ENCODE measurements around the gene IMMP2L. TPM values are rescaled to one million over a fixed set of nuclear protein-coding genes. Genes with fewer than 3 reads are reported as not detected.

IMMP2L gene
- total RNA-seq, 1 experiment from 2014 or later = 13.6 TPM

- TF ChIP-seq, protein P1, sequence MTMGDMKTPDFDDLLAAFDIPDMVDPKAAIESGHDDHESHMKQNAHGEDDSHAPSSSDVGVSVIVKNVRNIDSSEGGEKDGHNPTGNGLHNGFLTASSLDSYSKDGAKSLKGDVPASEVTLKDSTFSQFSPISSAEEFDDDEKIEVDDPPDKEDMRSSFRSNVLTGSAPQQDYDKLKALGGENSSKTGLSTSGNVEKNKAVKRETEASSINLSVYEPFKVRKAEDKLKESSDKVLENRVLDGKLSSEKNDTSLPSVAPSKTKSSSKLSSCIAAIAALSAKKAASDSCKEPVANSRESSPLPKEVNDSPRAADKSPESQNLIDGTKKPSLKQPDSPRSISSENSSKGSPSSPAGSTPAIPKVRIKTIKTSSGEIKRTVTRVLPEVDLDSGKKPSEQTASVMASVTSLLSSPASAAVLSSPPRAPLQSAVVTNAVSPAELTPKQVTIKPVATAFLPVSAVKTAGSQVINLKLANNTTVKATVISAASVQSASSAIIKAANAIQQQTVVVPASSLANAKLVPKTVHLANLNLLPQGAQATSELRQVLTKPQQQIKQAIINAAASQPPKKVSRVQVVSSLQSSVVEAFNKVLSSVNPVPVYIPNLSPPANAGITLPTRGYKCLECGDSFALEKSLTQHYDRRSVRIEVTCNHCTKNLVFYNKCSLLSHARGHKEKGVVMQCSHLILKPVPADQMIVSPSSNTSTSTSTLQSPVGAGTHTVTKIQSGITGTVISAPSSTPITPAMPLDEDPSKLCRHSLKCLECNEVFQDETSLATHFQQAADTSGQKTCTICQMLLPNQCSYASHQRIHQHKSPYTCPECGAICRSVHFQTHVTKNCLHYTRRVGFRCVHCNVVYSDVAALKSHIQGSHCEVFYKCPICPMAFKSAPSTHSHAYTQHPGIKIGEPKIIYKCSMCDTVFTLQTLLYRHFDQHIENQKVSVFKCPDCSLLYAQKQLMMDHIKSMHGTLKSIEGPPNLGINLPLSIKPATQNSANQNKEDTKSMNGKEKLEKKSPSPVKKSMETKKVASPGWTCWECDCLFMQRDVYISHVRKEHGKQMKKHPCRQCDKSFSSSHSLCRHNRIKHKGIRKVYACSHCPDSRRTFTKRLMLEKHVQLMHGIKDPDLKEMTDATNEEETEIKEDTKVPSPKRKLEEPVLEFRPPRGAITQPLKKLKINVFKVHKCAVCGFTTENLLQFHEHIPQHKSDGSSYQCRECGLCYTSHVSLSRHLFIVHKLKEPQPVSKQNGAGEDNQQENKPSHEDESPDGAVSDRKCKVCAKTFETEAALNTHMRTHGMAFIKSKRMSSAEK (CRISPR knock-in tag; IDR thresholded peaks at IDR 0.05; ENCODE audit: borderline replicate concordance) = no peak
- no peak for TF ChIP-seq NFE2L1 (CRISPR knock-in tag; IDR thresholded peaks at IDR 0.05)
- no peak for TF ChIP-seq CBFB (CRISPR knock-in tag; IDR thresholded peaks at IDR 0.05; ENCODE audit: low read depth)
- TF ChIP-seq, protein P2, sequence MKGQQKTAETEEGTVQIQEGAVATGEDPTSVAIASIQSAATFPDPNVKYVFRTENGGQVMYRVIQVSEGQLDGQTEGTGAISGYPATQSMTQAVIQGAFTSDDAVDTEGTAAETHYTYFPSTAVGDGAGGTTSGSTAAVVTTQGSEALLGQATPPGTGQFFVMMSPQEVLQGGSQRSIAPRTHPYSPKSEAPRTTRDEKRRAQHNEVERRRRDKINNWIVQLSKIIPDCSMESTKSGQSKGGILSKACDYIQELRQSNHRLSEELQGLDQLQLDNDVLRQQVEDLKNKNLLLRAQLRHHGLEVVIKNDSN (CRISPR knock-in tag; IDR thresholded peaks at IDR 0.05) = no peak
- TF ChIP-seq ZNF138 (CRISPR knock-in tag; conservative IDR thresholded peaks at IDR 0.05) = no peak
Observed at GRCh38 chr7:110888641-110889040, 673.7 kb downstream of the IMMP2L start (continued).

DNA sequence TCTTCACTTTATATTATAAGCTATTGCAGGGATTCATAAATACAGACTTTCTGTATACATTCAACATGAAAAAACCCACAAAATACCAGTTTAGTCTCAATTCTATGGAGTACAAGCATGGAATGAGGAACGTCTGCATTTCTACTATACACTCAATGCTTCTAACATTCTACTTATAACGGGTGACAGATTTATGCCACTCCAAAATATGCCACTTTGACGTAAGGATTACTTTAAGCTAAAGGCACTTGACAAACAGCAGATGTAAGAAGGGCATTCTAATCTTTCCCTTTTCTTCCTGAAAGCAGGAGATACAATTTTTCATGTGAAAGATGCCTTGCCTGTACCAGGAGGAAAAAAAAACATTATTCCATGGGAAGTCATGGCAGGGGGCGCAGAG, 676.8 kb downstream of the IMMP2L start:
- TF ChIP-seq ESRRA (CRISPR knock-in tag; IDR thresholded peaks at IDR 0.05; ENCODE audit: borderline replicate concordance) = no peak
- TF ChIP-seq NR2C2 (CRISPR knock-in tag; IDR thresholded peaks at IDR 0.05) = no peak
- TF ChIP-seq ZMAT4 (CRISPR knock-in tag; IDR thresholded peaks at IDR 0.05) = no peak
- TF ChIP-seq, protein P3, sequence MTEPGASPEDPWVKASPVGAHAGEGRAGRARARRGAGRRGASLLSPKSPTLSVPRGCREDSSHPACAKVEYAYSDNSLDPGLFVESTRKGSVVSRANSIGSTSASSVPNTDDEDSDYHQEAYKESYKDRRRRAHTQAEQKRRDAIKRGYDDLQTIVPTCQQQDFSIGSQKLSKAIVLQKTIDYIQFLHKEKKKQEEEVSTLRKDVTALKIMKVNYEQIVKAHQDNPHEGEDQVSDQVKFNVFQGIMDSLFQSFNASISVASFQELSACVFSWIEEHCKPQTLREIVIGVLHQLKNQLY (CRISPR knock-in tag; IDR thresholded peaks at IDR 0.05) = no peak
- TF ChIP-seq HMGXB4 (CRISPR knock-in tag; IDR thresholded peaks at IDR 0.05) = no peak
- no peak for TF ChIP-seq ATF1 (CRISPR knock-in tag; IDR thresholded peaks at IDR 0.05)
- no peak for TF ChIP-seq ZNF423 (CRISPR knock-in tag; IDR thresholded peaks at IDR 0.05)
- no peak for TF ChIP-seq PRDM15 (CRISPR knock-in tag; IDR thresholded peaks at IDR 0.05)
- no peak for TF ChIP-seq TEAD4 (CRISPR knock-in tag; IDR thresholded peaks at IDR 0.05)
- no peak for TF ChIP-seq USF2 (CRISPR knock-in tag; IDR thresholded peaks at IDR 0.05)
- TF ChIP-seq, protein P4, sequence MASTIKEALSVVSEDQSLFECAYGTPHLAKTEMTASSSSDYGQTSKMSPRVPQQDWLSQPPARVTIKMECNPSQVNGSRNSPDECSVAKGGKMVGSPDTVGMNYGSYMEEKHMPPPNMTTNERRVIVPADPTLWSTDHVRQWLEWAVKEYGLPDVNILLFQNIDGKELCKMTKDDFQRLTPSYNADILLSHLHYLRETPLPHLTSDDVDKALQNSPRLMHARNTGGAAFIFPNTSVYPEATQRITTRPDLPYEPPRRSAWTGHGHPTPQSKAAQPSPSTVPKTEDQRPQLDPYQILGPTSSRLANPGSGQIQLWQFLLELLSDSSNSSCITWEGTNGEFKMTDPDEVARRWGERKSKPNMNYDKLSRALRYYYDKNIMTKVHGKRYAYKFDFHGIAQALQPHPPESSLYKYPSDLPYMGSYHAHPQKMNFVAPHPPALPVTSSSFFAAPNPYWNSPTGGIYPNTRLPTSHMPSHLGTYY (CRISPR knock-in tag; IDR thresholded peaks at IDR 0.05) = no peak
- no peak for TF ChIP-seq ZNF671 (CRISPR knock-in tag; IDR thresholded peaks at IDR 0.05)
- no peak for TF ChIP-seq ZNF121 (CRISPR knock-in tag; IDR thresholded peaks at IDR 0.05)
- TF ChIP-seq CBFB (CRISPR knock-in tag; IDR thresholded peaks at IDR 0.05; ENCODE audit: low read depth) = no peak
- TF ChIP-seq, protein P5, sequence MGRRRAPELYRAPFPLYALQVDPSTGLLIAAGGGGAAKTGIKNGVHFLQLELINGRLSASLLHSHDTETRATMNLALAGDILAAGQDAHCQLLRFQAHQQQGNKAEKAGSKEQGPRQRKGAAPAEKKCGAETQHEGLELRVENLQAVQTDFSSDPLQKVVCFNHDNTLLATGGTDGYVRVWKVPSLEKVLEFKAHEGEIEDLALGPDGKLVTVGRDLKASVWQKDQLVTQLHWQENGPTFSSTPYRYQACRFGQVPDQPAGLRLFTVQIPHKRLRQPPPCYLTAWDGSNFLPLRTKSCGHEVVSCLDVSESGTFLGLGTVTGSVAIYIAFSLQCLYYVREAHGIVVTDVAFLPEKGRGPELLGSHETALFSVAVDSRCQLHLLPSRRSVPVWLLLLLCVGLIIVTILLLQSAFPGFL (CRISPR knock-in tag; IDR thresholded peaks at IDR 0.05; ENCODE audit: borderline replicate concordance) = no peak
- no peak for TF ChIP-seq MXD4 (CRISPR knock-in tag; IDR thresholded peaks at IDR 0.05; ENCODE audit: borderline replicate concordance)
- TF ChIP-seq NFYB (CRISPR knock-in tag; conservative IDR thresholded peaks at IDR 0.05; ENCODE audit: low read depth) = no peak
- TF ChIP-seq TEAD1 (CRISPR knock-in tag; IDR thresholded peaks at IDR 0.05) = no peak
- ATAC-seq (no peak), DNase-seq (ENCODE audit: low spot score) (no peak)
- Mint-ChIP-seq H3K4me1 (peaks cover 12% of the 10 kb centered on the region), H3K36me3 (no peaks in the 10 kb centered on the region), H3K27ac (no peak overlapping the region), H3K27me3 (ENCODE audit: low read depth) (no peaks in the 10 kb centered on the region), H3K9me3 (no peaks in the 10 kb centered on the region), H3K4me3 (no peak overlapping the region)
- CTCF ChIA-PET = no interaction called here
- POLR2A ChIA-PET = no interaction called here

Measured in WTC11 (cell line).